ENCODE data around the gene GFOD1. TPM values are rescaled to one million over a fixed set of nuclear protein-coding genes. Genes with fewer than 3 reads are reported as not detected.

GFOD1 gene
- total RNA-seq, 2 donors from 2014 or later: 10.0 to 12.2 TPM

DNA sequence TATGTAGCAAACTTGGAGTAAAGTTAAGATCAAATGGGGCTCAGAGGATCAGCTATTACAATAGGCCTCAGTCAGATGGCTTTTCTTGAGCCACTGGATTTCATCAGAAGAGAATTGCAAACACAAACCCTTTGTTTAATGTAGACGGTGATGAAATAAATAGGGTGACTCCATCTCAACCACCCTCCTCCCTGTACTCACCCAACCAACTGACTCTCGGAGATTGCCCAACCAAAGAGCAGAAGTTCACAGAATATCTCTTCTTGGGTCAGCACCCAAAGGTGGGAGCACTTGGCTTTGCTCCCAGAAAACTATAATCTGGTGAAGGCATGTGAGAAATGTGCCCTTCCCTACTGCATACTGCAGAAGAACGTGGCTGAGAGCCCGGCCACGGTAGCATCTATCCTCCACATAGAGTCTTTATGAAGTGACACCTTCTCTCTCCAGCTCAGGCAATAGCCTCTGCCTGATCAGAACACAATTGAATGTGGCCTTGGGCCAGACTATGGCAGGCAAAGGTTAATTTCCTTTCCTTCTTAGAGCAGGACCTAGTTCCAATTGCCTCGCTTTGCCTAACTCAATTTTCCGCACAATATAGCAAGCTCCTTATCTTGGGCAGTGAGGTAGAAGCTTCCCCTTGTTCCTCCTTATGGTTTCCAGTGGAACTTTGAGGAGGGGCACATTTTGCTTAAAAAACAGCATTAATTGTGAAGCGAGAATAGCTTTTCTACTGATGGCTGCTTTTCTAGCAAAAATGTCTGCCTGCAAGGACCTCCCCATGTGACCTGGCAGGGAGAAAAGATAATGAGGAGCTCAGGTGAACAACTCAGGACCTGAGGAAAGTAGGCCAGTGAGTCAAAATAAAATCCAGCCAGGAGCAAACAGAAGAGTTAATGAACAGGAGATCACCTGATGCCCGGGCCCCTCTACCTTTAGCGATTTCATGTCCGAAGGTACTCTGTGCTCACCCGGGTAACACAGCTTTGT, 79.4 kb downstream of the GFOD1 start:
- no peak for DNase-seq (ENCODE audit: low spot score)
- no peak overlapping the region for H3K4me3 ChIP-seq
- H3K4me1 ChIP-seq (replicated peaks): no peaks in the 10 kb centered on the region
- WGBS: 82% methylated on average over 12 of the region's 12 CpGs
- TF ChIP-seq POLR2A (IDR thresholded peaks at IDR 0.05): no peak
- TF ChIP-seq, protein P1, sequence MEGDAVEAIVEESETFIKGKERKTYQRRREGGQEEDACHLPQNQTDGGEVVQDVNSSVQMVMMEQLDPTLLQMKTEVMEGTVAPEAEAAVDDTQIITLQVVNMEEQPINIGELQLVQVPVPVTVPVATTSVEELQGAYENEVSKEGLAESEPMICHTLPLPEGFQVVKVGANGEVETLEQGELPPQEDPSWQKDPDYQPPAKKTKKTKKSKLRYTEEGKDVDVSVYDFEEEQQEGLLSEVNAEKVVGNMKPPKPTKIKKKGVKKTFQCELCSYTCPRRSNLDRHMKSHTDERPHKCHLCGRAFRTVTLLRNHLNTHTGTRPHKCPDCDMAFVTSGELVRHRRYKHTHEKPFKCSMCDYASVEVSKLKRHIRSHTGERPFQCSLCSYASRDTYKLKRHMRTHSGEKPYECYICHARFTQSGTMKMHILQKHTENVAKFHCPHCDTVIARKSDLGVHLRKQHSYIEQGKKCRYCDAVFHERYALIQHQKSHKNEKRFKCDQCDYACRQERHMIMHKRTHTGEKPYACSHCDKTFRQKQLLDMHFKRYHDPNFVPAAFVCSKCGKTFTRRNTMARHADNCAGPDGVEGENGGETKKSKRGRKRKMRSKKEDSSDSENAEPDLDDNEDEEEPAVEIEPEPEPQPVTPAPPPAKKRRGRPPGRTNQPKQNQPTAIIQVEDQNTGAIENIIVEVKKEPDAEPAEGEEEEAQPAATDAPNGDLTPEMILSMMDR (IDR thresholded peaks at IDR 0.05): no peak
- TF ChIP-seq POLR2AphosphoS5 (IDR thresholded peaks at IDR 0.05): peak; percentile 6
- no peaks in the 10 kb centered on the region for H3K27me3 ChIP-seq (replicated peaks; ENCODE audit: insufficient read depth)
- no peak overlapping the region for H3K27ac ChIP-seq
- no peaks in the 10 kb centered on the region for H3K9me3 ChIP-seq
- no peaks in the 10 kb centered on the region for H3K36me3 ChIP-seq
- intact Hi-C loops (cut with DNase I): no loop called here

DNA sequence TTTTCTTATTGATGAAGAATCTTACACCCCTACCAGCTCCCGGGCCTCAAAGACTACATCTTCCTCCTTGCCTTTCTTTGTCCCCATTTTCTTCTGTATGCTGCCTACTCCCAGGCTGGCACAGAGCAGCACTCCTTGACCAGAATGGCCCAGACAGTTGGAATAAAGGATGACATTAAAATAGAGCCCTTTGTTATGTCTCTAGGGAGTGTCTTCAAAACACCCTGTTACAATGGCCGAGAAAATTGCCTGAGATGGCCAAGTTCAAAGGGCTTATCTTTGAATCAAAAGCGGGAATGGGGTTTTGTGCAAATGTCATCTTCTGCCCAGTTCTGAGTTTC, 80.1 kb downstream of the GFOD1 start:
- Histone ChIP-seq H3K9me3 (no peaks in the 10 kb centered on the region), H3K27me3 (replicated peaks; ENCODE audit: insufficient read depth) (no peaks in the 10 kb centered on the region), H3K4me3 (no peak overlapping the region), H3K27ac (no peak overlapping the region), H3K36me3 (no peaks in the 10 kb centered on the region), H3K4me1 (replicated peaks) (no peaks in the 10 kb centered on the region)
- WGBS: 91% methylated on average over 3 of the region's 3 CpGs
- intact Hi-C loops (cut with DNase I): no loop called here
- TF ChIP-seq, protein P1 (IDR thresholded peaks at IDR 0.05): no peak
- TF ChIP-seq POLR2A (IDR thresholded peaks at IDR 0.05): no peak
- TF ChIP-seq POLR2AphosphoS5 (IDR thresholded peaks at IDR 0.05): no peak
- DNase-seq (ENCODE audit: low spot score): no peak

DNA sequence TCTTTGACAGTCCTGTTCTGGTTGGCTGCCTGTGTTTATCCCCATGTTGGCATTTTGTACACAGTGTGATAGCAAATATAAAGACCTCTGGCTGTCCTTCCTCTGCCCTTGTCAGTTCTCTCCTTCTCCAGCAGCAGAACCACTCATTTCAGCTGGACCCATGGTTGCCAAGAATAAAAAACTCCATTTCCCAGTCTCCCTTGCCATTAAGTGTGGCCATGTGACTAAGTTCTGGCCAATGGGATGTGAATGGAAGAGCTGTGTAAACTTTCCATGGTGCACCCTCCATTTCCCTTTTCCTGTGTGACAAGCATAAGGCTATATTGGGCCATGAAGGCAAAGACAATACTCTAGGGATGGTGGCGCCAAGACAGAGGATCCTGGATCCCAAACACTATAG, 80.6 kb downstream of the GFOD1 start:
- Histone ChIP-seq H3K9me3 (no peaks in the 10 kb centered on the region), H3K27me3 (replicated peaks; ENCODE audit: insufficient read depth) (no peaks in the 10 kb centered on the region), H3K4me3 (no peak overlapping the region), H3K4me1 (replicated peaks) (no peaks in the 10 kb centered on the region), H3K27ac (peak overlapping the region in 1 of 2 donors; percentile 23), H3K36me3 (no peaks in the 10 kb centered on the region)
- intact Hi-C loops (cut with DNase I): no loop called here
- 86% methylated on average over 1 of the region's 1 CpG for WGBS
- no peak for DNase-seq (ENCODE audit: low spot score)
- TF ChIP-seq POLR2AphosphoS5 (IDR thresholded peaks at IDR 0.05) (no peak), POLR2A (IDR thresholded peaks at IDR 0.05) (no peak)
- TF ChIP-seq, protein P1 (IDR thresholded peaks at IDR 0.05): no peak

DNA sequence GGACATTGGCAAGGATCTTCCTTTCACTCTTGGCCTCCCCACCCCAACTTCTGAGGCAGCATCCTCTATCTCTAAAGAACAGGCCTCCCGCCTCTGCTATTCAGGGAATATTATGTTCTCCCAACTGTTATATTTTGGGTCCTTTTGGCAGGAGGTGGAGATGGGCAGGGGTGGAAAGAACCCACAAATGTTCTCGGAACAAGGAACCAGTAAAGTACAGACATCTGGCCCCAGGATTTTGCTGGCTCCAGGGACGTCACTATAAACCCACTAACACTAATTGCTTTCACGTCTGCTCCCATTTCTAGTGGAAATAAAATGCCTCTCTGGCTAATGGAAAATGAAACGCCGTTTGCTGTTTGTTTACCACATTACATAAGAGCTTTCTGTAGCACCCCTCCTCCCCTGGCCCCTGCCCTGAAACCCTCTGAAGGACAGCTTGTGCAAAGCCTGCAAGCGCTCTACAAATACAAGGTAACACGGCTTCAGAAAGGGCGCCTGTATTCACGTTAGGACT, 81.4 kb downstream of the GFOD1 start:
- Histone ChIP-seq H3K4me1 (replicated peaks) (no peaks in the 10 kb centered on the region), H3K36me3 (no peaks in the 10 kb centered on the region), H3K4me3 (no peak overlapping the region), H3K27ac (peak overlapping the region; percentile 23 to 24), H3K27me3 (replicated peaks; ENCODE audit: insufficient read depth) (no peaks in the 10 kb centered on the region), H3K9me3 (no peaks in the 10 kb centered on the region)
- intact Hi-C loops (cut with DNase I): no loop called here
- DNase-seq (ENCODE audit: low spot score): no peak
- TF ChIP-seq, protein P1 (IDR thresholded peaks at IDR 0.05): no peak
- no peak for TF ChIP-seq POLR2A (IDR thresholded peaks at IDR 0.05)
- TF ChIP-seq POLR2AphosphoS5 (IDR thresholded peaks at IDR 0.05): peak; percentile 32
- 76% methylated on average over 10 of the region's 10 CpGs for WGBS

DNA sequence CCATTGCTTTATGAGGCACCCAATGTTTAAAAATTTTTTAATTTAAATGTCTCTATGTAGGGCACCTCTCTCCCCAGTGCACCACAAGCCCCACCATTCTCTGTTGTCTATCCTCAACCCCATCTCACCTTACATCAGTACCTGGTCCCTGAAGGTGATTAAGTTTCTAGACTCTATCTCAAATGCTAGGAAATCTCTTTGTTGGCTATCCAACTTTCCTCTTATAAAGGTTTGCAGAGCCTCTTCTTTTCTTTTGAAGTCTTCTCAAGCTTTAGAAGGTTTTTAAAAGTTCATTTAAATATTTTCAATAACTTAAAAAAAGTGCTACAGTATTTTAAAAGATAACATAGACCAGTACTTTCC, 82.5 kb downstream of the GFOD1 start:
- no peak for TF ChIP-seq POLR2AphosphoS5 (IDR thresholded peaks at IDR 0.05)
- TF ChIP-seq POLR2A (IDR thresholded peaks at IDR 0.05): no peak
- TF ChIP-seq, protein P1 (IDR thresholded peaks at IDR 0.05): no peak
- H3K27me3 ChIP-seq (replicated peaks; ENCODE audit: insufficient read depth): no peaks in the 10 kb centered on the region
- H3K27ac ChIP-seq: no peak overlapping the region
- DNase-seq (ENCODE audit: low spot score): no peak
- H3K4me3 ChIP-seq: no peak overlapping the region
- H3K36me3 ChIP-seq: no peaks in the 10 kb centered on the region
- H3K9me3 ChIP-seq: no peaks in the 10 kb centered on the region
- intact Hi-C loops (cut with DNase I): no loop called here
- H3K4me1 ChIP-seq (replicated peaks): no peaks in the 10 kb centered on the region
